Stomach (tissue), 4 donors: ENCODE measurements around the gene ACBD3.

ENCODE experiments used
- EP300 ChIP-seq: sonication (generic); formaldehyde crosslinking; IDR thresholded peaks from one replicate; pipeline ENCODE4 v1.6.1; 2017; ENCODE audit warnings: antibody characterized with exemption
- POLR2A ChIP-seq, 4 donors: fragments of 450-650 bp; IDR thresholded peaks; one replicate each; pipeline ENCODE4 v1.6.1; 2016; ENCODE audit warnings: antibody characterized with exemption in 4 of 4, control low read depth in 2 of 4, mild to moderate bottlenecking in 1 of 4, moderate library complexity in 1 of 4
- POLR2AphosphoS5 ChIP-seq, 3 donors: sonication (generic); formaldehyde crosslinking; IDR thresholded peaks; one replicate each; pipeline ENCODE4 v1.6.1; 2016; ENCODE audit warnings: antibody characterized with exemption in 3 of 3
- TF ChIP-seq, protein P1 (sequence below), 7 experiments: fragments of 450-650 bp in 4 of 7; fragments of 200-600 bp in 3 of 7; sonication (generic) in 3 of 7; IDR thresholded peaks; one replicate each; pipeline ENCODE4 v1.5.1; 2016 to 2019; ENCODE audit warnings: antibody characterized with exemption in 7 of 7, control low read depth in 2 of 7, mild to moderate bottlenecking in 1 of 7

- TF ChIP-seq, protein P1, sequence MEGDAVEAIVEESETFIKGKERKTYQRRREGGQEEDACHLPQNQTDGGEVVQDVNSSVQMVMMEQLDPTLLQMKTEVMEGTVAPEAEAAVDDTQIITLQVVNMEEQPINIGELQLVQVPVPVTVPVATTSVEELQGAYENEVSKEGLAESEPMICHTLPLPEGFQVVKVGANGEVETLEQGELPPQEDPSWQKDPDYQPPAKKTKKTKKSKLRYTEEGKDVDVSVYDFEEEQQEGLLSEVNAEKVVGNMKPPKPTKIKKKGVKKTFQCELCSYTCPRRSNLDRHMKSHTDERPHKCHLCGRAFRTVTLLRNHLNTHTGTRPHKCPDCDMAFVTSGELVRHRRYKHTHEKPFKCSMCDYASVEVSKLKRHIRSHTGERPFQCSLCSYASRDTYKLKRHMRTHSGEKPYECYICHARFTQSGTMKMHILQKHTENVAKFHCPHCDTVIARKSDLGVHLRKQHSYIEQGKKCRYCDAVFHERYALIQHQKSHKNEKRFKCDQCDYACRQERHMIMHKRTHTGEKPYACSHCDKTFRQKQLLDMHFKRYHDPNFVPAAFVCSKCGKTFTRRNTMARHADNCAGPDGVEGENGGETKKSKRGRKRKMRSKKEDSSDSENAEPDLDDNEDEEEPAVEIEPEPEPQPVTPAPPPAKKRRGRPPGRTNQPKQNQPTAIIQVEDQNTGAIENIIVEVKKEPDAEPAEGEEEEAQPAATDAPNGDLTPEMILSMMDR (IDR thresholded peaks at IDR 0.05): no peak
- TF ChIP-seq POLR2AphosphoS5 (IDR thresholded peaks at IDR 0.05) (peak in 2 of 3 donors; percentile 23 to 33), EP300 (no peak), POLR2A (IDR thresholded peaks at IDR 0.05) (no peak)
Observed at GRCh38 chr1:226132728-226133503, 53.6 kb downstream of the ACBD3 start.
